GM21717 (cell line): Measurements from ENCODE around the gene TUBA8.
"Not testable (repeated sequence)": the region's sequence is repeated elsewhere in the genome, so short reads cannot be mapped to it uniquely, and the experiment has no call there.

Source experiments
- ATAC-seq: cut with Tn5 transposase; IDR thresholded peaks from one replicate; pipeline ENCODE4 v1.9.1; 2021; ENCODE audit warnings: mild to moderate bottlenecking, moderate library complexity; ENCODE audit not compliant: unreplicated experiment

TUBA8 gene

DNA sequence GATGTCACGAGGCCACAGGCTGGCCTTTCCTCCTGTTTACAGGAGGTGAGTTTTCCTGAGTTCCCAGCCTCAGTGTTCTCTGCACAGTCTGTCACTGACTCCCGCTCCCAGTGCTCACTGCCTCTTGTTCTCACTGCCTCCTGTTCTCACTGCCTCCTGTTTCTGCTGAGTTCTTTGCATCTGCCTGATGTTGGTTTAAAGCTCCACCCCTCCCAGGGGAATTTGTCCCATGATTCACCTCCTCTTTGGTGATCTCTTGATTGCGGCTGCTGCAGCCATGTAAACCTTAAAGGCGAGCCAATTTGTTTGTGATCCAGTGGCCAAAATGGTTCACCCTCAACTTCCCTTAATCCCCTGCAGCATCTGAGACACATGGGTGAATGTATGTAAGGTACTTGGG is 6.0 kb upstream of the TUBA8 start:
- no peak for ATAC-seq

GRCh38 chr22:18105981-18106380 is 4.6 kb upstream of the TUBA8 start:
- ATAC-seq: not testable (repeated sequence)

GRCh38 chr22:18106550-18107341 is 3.9 kb upstream of the TUBA8 start:
- not testable (repeated sequence) for ATAC-seq

- no peak for ATAC-seq
Measured at GRCh38 chr22:18108187-18108586, 2.4 kb upstream of the TUBA8 start.

DNA sequence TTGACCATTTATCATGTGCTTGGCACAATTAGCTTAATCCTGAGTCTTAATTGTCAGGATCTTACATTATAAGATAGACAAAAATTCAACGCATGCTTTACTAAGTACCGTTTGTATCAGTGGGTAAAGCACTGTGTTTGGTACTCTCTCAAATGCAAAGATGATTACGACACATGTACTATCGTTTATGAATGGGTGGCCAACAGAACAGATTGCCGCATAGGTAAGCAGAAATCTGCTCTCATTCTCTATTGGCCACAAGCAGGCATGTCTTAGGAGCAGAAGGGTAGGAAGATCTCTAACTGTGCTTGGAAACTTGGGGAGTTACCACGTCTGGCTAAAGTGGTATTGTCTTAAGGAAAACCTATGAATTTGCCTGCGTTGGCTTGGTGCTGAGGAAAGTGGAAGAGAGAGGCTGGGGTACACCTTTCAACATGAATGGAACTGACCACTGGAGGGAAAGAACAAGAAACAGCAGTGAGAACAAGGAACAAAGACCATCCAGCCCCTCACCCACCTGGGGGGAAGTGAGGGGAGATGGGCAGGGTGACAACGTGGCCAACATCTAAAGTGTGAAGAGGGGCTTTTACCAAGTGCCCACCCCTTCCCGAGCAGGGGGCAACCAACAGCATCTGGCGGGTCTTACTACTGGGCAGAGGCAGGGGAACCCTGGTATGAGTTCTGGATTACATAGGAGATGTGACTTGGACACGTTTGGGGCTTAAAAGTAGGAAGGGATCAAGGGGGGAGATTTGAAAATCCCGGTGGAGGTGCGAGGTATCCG is 1.0 kb upstream of the TUBA8 start:
- ATAC-seq: no peak

DNA sequence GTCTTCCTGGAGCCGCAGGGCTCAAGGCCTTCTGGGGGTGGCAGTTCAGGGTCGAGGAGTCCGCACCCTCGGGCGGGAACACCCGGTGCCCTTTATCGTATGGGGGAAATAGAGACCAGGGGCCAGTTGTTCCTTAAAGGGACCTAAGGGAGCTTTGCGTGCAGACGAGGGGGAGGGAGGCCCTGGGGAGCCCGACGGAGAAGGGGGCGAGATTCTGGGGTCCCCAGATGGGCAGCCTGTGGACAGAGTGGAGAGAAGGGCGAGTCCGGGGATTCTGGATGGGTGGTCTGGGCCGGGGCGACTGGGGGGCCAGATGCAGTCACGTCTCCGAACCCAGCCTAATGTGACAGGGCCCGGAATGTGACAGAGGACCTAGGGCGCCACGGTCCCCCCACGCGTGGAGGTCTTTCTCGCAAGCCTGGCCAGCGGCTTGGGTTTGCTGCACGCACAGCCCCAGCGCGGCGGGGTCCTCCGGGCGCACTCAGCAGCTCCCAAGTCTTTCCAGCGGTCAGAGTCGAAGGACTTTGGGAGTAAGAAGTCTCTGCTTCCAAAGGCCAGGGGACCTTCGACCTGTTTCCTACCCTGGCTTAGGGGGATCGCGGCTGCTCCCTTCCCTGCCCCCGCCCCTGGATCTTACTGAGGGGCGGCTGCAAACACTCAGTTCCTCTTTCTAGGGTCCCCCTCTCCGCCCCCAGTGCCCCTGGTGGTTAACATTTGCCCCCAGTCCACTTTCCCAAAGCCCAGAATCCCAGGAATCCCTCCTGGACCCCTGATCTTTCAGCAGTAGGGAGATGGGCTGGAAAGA is 547 bp downstream of the TUBA8 start:
- ATAC-seq: no peak

DNA sequence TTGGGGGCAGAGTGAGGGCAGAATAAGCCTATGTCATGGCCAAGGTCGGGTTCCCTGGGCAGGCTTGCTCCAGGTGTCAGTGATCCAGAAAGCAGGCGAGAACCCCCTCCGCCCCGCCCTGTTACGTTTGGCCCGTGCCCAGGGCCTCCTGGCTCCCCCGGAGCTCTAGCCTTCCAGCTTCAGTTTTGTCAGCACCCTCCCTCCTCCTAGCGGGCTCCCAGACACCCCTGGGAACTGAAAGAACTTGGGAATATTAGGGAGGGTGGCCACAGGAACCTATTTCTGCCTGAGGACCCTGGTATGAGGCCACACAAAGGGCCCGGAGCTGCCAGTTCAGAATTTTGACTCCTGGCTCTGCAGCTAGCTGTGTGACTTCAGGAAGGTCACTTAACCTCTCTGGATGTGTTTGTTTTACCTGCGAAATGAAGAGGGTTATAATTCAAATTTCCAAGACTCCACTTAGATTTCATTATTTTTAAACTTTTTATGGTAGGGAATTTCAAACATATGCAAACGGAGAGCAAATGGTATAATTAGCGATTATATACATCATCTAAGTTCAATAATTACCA is 1.2 kb downstream of the TUBA8 start:
- no peak for ATAC-seq

DNA sequence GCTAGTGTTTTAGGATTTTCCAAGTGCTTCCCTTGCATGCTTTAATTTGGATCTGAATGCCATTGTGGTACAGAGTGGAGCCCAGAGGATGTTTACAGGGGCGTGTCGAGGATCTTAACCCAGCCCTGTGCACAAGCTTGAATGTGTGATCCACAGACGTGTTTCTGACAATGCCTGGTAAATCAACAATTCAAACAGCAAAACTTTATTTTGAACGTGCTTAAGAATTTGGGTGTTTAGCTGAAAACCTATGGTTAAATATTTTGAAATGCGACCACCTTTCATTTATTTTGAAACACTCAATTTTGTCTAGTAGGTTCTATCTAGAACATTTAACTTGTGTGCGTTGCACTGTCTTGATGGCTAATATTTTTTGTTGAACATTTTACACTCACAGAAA is 1.8 kb downstream of the TUBA8 start:
- no peak for ATAC-seq

DNA sequence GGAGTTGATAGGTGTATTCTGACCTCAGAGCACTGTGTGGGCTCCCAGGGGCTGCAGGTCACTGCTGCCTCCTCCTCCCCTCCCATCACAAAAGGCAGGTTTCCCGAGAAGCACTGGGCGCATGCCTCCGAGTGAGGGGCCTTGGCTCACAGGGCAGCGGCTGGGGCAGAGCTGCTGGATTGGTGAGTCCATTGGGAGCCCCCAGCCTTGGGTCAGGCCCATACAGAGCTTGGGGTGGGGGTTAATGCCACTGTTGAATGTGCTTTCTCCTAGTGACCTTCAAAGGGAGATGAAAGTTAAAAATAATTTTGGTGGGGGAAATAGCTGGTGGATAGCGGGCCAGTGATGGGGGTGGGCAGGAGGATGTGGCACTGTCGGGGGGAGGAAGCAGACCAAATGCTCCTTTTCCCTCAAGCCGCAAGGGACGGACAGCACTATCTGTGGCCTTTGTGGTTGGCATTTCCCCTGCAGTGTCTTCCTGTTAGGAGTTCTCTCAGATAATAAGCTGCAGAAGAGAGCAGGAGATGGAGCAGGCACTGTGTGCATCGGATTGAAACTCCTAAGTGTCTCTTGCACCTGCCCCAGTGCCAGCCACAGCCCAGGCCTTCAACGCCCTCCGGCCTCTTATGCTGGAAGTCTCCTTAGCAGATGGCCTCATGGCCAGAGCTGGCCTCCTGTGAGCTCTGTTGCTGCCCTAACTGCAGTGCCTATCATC is 3.2 kb downstream of the TUBA8 start:
- ATAC-seq: no peak

DNA sequence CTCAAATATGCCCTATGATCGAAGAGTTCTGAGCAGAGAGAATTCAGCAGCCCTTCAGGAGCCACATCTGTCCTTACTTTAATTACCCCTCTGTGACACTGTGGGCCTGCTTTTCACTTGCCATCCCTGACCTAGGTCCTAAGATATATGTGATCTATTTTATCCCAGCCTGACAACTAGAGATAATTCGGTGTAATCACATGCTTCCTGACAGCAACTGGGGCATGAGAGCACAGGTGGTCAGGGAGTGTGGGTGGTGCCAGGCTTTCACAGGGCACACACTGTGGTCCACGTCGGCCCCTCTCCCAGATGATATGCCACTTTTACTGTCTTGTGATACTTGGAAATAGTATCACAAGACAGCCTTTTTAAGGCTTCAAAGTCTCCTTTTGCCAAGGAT is 3.9 kb downstream of the TUBA8 start:
- ATAC-seq: no peak

DNA sequence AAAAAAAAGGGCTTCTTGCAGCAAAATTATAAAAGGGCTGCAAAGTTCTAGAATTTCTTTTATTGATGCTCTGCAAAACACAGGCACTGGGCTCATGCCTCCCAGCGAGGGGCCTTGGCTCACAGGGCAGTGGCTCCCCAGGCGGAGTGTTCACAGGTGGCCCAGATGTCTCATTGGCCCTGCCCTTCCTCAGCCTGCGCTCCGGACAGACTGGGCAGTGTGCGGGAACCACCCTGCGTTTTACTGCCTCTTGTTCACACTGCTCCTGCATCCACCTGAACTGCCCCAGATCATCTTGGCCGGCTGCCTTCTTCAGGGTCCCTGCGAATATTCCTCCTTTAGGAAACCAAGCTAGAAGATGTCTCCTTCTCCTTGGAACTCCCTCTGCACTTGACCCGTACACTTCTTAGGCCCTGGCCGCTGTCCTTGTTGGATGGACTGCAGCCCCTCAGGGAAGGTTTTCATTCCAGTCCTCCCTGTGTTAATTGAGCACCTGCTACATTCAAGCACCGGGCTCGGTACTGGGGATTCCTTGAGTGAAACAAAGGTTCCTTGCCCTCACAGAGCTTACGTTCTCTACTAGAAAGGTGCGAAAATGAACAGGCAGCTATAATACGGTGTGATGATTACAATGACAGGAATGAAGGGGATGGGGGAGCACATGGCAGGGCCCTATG is 4.5 kb downstream of the TUBA8 start:
- no peak for ATAC-seq

DNA sequence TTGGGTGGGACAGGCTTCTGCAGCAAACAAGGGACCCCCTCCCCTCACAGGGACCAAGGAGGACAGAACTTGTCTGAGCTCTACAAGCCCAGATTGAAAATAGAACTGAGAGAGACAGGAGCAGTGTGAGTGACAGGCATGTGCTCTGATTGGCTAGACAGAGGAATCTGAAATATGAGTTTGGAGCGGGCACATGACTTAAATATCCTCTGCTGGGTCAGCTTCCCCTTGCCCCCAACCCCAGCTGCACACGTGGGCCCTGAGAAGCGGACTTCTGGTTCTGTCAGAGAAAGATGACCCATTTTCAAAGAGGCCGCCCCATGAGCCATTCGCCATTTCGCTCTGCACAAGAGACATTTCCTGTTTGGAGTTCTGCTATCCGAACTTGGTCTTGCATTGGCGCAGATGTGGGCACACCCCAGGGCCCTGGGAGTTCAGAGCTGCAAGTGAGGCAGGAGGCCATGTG is 5.3 kb downstream of the TUBA8 start:
- no peak for ATAC-seq

GRCh38 chr22:18116634-18117033 is 6.0 kb downstream of the TUBA8 start:
- no peak for ATAC-seq

DNA sequence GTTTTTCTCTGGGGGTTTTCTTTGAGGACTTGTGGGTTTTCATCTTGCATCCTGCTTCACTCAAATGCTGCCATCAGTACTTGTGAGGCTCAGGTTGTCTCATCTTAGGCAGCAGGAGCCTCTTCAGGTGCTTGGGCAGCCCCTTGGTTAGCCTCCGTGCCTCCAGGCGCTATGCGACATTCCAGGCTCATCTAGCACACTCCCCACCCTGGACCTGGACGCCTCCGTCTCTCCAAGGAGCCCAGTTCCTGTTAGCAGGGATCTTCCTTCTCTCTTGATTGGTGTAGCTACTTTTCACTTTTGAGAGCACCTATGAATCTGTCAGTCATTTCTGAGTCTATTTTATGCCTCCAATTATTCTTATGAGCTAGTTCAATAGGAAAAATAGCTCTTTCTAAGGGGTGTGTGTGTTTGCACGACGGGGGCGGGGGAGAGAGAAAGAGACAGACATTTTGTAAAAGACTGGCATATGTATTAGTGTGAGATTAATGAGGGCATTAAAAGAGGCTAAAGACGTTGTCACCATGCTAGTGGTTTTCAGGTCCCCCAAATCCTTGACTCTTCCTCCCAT is 7.8 kb downstream of the TUBA8 start:
- ATAC-seq: no peak

DNA sequence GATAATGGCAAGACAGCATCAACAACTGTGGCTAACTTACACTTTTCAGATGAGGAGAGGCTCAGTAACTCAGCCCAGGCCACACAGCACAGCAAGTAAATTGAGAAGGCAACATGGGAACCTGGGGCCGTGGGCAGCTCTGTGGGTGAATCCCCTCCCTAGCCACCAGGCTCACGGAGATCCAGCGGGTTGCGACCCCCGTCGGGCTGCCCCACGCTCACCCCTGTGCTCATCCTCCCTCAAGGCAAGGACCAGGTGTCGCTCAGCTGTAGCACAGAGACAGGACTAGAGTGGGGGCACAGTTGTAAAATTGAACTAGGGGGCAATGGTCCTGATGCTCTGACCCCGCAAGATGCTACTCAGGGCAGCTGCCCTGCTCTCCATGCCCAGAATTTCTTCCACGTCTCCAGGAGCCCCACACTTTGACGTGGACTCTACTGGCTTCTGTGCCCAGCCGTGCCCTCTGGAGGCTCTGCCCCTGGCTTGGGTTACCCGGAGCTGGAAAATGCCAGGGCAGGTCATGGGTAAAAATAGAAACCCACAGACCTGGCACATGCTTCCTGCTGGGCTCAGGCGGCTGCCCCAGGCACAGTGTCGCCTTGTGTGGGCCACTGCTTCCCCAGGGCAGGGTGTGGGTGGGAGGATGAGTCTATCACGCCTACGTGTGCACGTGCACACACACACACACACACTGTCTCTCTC is 9.0 kb downstream of the TUBA8 start:
- no peak for ATAC-seq

GRCh38 chr22:18120857-18121256 is 10.2 kb downstream of the TUBA8 start:
- ATAC-seq: no peak

- no peak for ATAC-seq
Measured at GRCh38 chr22:18121506-18121905, 10.9 kb downstream of the TUBA8 start.

- no peak for ATAC-seq
Measured at GRCh38 chr22:18121954-18122554, 11.4 kb downstream of the TUBA8 start.
